GM18909 (cell line): ENCODE measurements around the gene SOX12.
"Not testable (repeated sequence)": the region's sequence is repeated elsewhere in the genome, so short reads cannot be mapped to it uniquely, and the experiment has no call there.

Experiments used
- ATAC-seq: cut with Tn5 transposase; IDR thresholded peaks from one replicate; pipeline ENCODE4 v1.9.1; 2021; ENCODE audit warnings: mild to moderate bottlenecking; ENCODE audit not compliant: unreplicated experiment, poor library complexity

Gene SOX12

DNA sequence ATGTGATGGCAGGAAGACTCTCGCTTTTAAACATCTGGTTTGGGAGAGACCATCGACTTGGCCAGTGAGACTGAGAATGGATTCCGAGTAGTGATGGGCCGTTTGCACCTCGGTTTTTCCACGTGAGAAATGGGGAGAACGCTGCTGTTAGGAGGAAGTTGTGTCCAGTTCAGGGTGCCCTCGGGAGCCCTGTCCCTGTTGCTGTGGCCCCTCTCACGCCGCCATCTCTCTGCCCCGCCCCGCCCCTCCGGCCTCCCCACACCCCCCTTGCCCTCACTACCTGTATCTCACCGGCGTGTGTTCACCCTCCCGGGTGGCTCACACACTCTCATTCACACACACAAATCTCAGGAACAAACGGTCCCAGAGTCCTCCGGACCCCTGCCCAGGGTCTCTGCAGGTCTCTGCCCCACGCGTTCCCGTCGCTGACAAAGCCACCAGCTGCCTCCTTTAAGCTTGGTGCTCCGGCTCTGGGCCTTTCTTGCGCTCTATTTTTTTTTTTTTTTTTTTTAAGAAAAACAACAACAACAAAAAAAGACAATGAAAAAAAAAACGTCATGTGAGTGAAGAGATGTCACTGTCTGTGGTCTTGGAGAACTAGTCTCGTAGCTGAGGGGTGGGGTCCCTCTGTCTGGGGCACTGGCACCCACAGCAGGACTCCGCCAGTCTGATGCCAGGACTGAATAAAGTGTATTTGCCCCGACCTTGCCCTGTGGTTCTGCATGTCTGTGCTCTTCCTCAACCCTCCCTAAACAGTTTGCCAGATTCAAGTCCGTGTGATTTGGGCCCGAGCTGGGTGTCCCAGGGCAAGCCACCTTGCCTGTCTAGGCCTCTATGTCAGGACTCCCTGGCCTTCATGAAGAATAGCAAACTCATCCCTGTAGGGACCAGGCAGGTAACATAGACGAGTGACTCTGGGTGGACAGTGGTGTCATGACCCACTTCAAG lies 2.9 kb downstream of the SOX12 start:
- no peak for ATAC-seq

GRCh38 chr20:328975-329695 lies 3.8 kb downstream of the SOX12 start:
- ATAC-seq: no peak

GRCh38 chr20:329851-330232 lies 4.5 kb downstream of the SOX12 start:
- ATAC-seq: no peak

GRCh38 chr20:330233-331149 lies 5.1 kb downstream of the SOX12 start:
- ATAC-seq: peak; percentile 46

DNA sequence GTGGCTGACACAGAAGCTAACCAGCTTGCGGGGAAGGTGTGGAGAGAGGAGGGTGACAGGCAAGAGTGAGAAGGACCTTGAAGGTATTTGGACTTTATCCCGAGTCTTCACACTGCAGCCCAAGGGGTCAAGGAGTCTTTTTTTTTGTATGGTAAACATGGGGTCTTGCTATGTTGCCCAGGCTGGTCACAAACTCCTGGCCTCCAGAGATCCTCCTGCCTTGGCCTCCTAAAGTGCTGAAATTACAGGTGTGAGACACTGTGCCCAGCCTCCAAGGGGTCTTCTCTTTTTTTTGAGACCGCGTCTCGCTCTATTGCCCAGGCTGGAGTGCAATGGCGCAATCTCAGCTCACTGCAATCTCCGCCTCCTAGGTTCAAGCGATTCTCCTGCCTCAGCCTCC lies 9.2 kb downstream of the SOX12 start:
- no peak for ATAC-seq

DNA sequence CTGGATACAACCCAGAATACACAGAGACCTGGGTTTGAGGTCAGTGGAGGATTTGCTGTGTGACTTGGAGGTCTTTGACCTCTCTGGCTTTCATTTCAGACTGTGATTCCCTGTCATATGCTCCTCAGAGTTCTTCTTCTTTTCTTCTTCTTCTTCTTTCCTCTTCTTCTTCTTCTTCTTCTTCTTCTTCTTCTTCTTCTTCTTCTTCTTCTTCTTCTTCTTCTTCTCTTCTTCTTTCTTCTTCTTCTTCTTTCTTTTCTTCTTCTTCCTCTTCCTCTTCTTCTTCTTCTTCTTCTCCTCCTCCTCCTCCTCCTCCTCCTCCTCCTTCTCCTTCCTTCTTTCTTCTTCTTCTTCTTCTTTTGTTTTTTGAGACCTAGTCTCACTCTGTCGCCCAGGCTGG lies 10.7 kb downstream of the SOX12 start:
- ATAC-seq: not testable (repeated sequence)

DNA sequence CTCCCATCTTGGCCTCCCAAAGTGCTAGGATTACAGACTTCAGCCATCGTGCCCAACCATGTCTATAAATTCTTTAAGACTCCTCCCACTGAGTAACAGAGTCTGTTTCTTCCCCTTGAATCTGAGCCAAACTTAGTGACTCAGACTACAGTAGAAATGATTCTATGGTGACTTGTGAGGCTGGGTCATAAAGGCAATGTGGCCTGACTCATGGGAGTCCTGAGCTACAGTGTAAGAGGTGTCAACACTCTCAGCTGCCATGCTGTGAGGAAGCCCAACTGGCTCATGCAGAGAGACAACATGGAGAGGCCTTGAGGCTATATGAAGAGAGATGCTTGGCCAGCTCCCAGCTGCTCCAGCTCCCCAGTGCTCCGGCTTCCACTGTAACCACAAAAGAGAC lies 16.3 kb downstream of the SOX12 start:
- ATAC-seq: no peak

DNA sequence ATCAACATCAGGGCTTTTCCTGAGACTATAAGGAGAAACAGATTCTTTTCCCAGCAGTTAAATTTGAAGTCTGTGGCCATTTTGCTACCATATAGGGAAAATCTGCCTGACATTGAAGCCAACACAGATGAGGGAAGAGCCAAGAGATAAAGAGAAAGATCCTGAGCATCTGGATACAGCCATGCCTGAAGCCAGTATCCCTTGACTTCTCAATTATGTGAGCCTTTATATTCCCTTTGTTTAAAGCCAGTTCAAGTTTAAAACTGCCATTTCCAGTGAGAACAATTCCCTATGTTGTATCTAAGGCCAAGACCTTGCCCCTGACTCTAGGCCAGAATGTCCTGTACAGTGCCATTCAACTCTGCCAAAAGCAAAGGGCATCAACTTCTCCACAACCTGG lies 17.8 kb downstream of the SOX12 start:
- ATAC-seq: no peak

- ATAC-seq: no peak
These were observed 20.8 kb downstream of the SOX12 start for GRCh38 chr20:346033-346639.

- peak; percentile 39 for ATAC-seq
These were observed 21.4 kb downstream of the SOX12 start, which contains the start of gene NRSN2 for GRCh38 chr20:346640-347316. NRSN2 (plus strand) TSS chr20:347111; CDS start chr20:349644, 2,533 bp downstream.

DNA sequence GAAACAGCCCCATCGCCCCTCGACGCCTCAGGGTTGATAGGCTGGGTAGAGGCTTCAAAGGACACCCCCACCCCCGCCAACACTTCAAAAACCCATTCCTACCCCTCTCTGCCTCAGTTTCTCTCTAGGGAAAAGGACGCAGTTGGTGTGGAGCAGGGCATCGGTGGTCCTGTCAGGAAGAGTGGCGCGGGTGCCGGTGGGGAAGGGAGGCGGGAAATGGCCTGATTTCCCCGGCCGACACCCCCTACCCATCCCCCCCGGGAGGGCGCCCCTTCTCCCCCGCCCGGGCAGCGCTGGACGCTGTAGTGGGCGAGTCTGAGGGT lies 21.9 kb downstream of the SOX12 start:
- ATAC-seq: peak; percentile 2

GRCh38 chr20:347640-348484 lies 22.5 kb downstream of the SOX12 start:
- peak; percentile 82 for ATAC-seq

GRCh38 chr20:348972-349841 lies 23.9 kb downstream of the SOX12 start:
- no peak for ATAC-seq

GRCh38 chr20:353166-353565 lies 27.8 kb downstream of the SOX12 start:
- ATAC-seq: no peak

DNA sequence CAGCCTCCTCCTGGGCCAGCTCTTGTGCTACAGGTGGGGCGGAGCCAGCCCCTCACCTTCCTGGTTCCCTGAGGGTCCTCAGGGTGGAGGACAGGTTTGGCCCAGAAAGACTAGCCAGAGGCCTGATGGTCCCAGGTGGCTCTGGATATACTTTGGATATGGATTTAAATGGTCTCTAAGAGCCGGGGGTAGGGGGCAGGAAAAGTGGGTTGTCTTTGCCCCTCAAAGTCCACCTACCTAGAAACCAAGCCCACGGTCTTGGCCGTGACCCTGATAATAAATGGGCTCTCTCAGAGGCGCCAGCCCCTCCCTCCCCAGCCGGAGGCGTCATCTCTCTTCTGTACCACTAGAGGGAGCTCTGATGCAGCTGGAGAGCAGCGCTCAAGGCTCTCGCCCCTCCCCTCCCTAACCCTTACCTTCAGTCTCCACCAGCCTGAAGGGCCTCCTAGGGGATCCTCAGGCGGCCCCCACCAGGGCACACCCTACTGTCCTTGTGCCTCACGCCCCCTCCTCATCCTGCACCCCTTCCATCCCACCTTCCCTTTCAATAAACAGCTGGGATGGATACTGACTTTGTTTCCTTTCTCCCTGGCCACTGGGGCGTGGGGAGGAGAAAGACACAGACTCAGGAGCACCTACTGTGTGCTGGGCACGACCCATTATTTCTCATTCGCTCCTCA lies 29.1 kb downstream of the SOX12 start:
- peak; percentile 87 for ATAC-seq

DNA sequence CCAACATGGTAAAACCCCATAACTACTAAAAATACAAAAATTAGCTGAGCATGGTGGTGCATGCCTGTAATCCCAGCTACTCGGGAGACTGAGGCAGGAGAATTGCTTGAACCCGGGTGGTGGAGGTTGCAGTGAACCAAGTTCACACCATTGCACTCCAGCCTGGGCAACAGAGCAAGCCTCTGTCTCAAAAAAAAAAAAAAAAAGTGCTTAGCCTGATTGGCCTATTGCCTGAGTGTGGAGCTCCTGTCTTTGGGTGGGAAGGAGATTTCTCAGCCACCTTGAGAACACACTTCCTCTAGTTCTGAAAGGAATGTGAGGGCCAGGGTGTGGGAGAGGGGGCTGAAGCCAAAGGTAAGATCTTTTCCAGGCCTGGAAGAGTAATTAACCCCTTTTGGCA lies 30.8 kb downstream of the SOX12 start:
- not testable (repeated sequence) for ATAC-seq

DNA sequence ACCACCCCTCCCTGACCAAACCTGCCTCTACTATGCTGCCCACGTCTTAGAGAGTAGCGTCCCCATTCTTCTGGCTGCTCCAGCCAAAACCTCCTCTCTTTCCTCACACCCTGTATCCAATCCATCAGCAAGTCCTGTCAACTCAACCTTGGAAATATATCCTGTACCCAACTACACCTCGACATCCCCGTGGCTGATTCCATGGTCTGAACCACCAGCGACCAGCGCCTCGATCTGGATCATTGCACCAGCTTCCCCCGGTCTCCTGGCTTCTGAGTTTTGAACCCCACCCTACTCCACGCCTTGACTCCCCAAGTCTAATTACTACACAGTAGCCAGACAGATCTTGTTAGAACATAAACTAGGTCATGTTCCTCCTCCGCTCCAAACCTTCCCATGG lies 31.4 kb downstream of the SOX12 start:
- no peak for ATAC-seq
